HepG2 (cell line): ENCODE results near the gene CALR. TPM values are rescaled to one million over a fixed set of nuclear protein-coding genes. Genes with fewer than 3 reads are reported as not detected.

Experiments used
- CCDC6 ChIP-seq: sonication (generic); formaldehyde crosslinking; IDR thresholded peaks from 2 replicates; pipeline ENCODE4 v1.8.1; 2022; ENCODE audit warnings: mild to moderate bottlenecking, missing genetic modification reagents, moderate library complexity
- DMAP1 ChIP-seq: IDR thresholded peaks from 2 replicates; pipeline ENCODE4 v1.6.1; 2016
- DR1 ChIP-seq: sonication (generic); formaldehyde crosslinking; IDR thresholded peaks from 2 replicates; pipeline ENCODE4 v1.8.0; 2021; ENCODE audit warnings: mild to moderate bottlenecking, missing genetic modification reagents, inconsistent platforms
- HMG20A ChIP-seq: IDR thresholded peaks from 2 replicates; pipeline ENCODE4 v1.6.1; 2016; ENCODE audit warnings: borderline replicate concordance
- KDM4B ChIP-seq: sonication (generic); formaldehyde crosslinking; IDR thresholded peaks from 2 replicates; pipeline ENCODE4 v1.4.0; 2020; ENCODE audit warnings: missing genetic modification reagents
- MAF1 ChIP-seq: sonication (generic); formaldehyde crosslinking; IDR thresholded peaks from 2 replicates; pipeline ENCODE4 v1.5.0; 2020; ENCODE audit warnings: missing genetic modification reagents, borderline replicate concordance
- MAZ ChIP-seq, 2 experiments: sonication (generic) in 1 of 2; formaldehyde crosslinking in 1 of 2; IDR thresholded peaks; 2 replicates each; pipeline versions ENCODE4 v1.5.0 to v1.6.1; 2012 to 2020; ENCODE audit warnings: low read depth in 2 of 2, mild to moderate bottlenecking in 2 of 2, borderline replicate concordance in 1 of 2, improper control_type of control experiment in 1 of 2, low read length in 1 of 2, missing genetic modification reagents in 1 of 2, moderate library complexity in 1 of 2
- NRL ChIP-seq: sonication (generic); formaldehyde crosslinking; IDR thresholded peaks from 2 replicates; pipeline ENCODE4 v1.5.0; 2020; ENCODE audit warnings: missing genetic modification reagents, mild to moderate bottlenecking, moderate library complexity, borderline replicate concordance
- PHB2 ChIP-seq: fragments of 450-650 bp; IDR thresholded peaks from 2 replicates; pipeline ENCODE4 v1.6.1; 2018; ENCODE audit not compliant: partially characterized antibody
- SAFB2 ChIP-seq: sonication (generic); formaldehyde crosslinking; IDR thresholded peaks from 2 replicates; pipeline ENCODE4 v1.5.1; 2020; ENCODE audit warnings: missing genetic modification reagents, low read depth, mild to moderate bottlenecking, borderline replicate concordance
- SAP130 ChIP-seq: IDR thresholded peaks from 2 replicates; pipeline ENCODE4 v1.6.1; 2016; ENCODE audit warnings: low read depth
- TAF15 ChIP-seq: fragments of 200-400 bp; formaldehyde crosslinking; IDR thresholded peaks from one replicate; pipeline ENCODE4 v1.6.1; 2018; ENCODE audit warnings: mild to moderate bottlenecking, low read depth, low read length; ENCODE audit not compliant: poor library complexity, severe bottlenecking
- ZFP82 ChIP-seq: sonication (generic); formaldehyde crosslinking; IDR thresholded peaks from 2 replicates; pipeline ENCODE4 v1.5.1; 2020; ENCODE audit warnings: mild to moderate bottlenecking, missing genetic modification reagents, borderline replicate concordance
- ZMAT3 ChIP-seq: sonication (generic); formaldehyde crosslinking; conservative IDR thresholded peaks from 2 replicates; pipeline ENCODE4 v1.7.0; 2021; ENCODE audit warnings: missing genetic modification reagents
- ZMYM4 ChIP-seq: sonication (generic); formaldehyde crosslinking; IDR thresholded peaks from 2 replicates; pipeline ENCODE4 v1.8.1; 2023; ENCODE audit warnings: mild to moderate bottlenecking, missing genetic modification reagents
- ZNF558 ChIP-seq: sonication (generic); formaldehyde crosslinking; IDR thresholded peaks from 2 replicates; pipeline ENCODE4 v1.9.0; 2022; ENCODE audit warnings: mild to moderate bottlenecking, missing genetic modification reagents, borderline replicate concordance
- polyA plus RNA-seq, 8 experiments: library from polyadenylated mRNA; depleted of rRNA in 3 of 8; stranded (reverse) in 7 of 8; unstranded in 1 of 8; fragments of >200 nt; fragmentation: Illumina TruSeq in 4 of 8; extraction: Trizol in 4 of 8; gene quantifications; 2 replicates each; pipeline versions ENCODE4 v1.2.1 to v1.2.3, GENCODE V29; 2011 to 2016; ENCODE audit warnings: low read depth in 4 of 8, missing spikeins in 1 of 8, mixed read lengths in 1 of 8; ENCODE audit not compliant: insufficient read depth in 1 of 8
- total RNA-seq, 5 experiments: library from RNA; depleted of rRNA; stranded (reverse); fragments of >200 nt; fragmentation: Illumina TruSeq; extraction: Trizol; gene quantifications; 2 replicates each; pipeline ENCODE4 v1.2.3, GENCODE V29; 2016; ENCODE audit warnings: low read depth in 1 of 5
- TF ChIP-seq, protein P1 (sequence below): sonication (generic); formaldehyde crosslinking; IDR thresholded peaks from 2 replicates; pipeline ENCODE4 v1.5.0; 2020; ENCODE audit warnings: mild to moderate bottlenecking, missing genetic modification reagents
- TF ChIP-seq, protein P2 (sequence below): IDR thresholded peaks from 2 replicates; pipeline ENCODE4 v1.4.0; 2020; ENCODE audit warnings: mild to moderate bottlenecking, missing genetic modification reagents
- TF ChIP-seq, protein P3 (sequence below): sonication (generic); formaldehyde crosslinking; IDR thresholded peaks from 2 replicates; pipeline ENCODE4 v1.4.0; 2020; ENCODE audit warnings: missing genetic modification reagents

CALR gene
- total and polyA plus RNA-seq, 2 of the 13 experiments (the other 11 are each of a cell fraction or from before 2014, with no cell fraction given): 898 to 934 TPM

DNA sequence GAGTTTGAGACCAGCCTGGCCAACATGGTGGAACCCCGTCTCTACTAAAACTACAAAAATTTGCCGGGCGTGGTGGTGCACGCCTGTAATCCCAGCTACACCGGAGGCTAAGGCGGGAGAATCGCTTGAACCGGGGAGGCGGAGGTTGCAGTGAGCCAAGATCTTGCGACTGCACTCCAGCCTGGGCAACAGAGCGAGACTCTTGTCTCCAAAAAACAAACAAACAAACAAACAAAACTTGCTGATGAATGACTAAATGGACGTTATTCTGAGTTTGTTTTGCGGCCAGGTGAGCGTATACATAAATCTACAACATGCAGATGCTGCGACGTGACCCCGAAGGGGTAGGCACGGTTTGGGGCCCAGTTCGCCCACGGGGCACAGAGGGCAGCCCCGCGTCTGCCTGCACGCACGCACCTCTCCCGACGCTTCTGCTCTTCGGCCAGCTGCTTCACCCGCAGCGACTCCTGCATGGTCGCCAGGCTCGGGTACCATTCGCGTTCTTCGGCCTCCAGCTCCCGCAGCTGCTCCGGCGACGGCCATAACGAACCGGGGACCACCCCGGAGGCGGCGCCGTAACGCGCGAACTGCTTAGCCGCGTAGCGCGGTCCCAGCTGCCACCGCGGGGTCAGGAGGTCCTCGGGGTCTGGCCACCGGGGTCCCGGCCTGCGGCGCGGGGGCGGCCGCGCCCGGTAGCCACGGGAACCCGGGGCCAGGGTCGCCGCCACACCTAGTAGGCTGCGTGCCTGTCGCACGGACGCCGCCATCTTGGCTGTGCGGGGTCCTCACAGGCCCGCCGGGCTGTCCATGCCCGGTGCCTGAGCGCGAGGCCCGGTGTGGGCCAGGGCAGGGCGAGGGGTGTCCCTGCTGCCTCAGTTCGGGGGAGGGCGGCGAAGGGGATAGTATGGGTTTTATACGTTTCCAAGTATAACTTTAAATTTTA is 18.3 kb downstream of the CALR start, which contains the start of gene GADD45GIP1 (continued):
- TF ChIP-seq, protein P1, sequence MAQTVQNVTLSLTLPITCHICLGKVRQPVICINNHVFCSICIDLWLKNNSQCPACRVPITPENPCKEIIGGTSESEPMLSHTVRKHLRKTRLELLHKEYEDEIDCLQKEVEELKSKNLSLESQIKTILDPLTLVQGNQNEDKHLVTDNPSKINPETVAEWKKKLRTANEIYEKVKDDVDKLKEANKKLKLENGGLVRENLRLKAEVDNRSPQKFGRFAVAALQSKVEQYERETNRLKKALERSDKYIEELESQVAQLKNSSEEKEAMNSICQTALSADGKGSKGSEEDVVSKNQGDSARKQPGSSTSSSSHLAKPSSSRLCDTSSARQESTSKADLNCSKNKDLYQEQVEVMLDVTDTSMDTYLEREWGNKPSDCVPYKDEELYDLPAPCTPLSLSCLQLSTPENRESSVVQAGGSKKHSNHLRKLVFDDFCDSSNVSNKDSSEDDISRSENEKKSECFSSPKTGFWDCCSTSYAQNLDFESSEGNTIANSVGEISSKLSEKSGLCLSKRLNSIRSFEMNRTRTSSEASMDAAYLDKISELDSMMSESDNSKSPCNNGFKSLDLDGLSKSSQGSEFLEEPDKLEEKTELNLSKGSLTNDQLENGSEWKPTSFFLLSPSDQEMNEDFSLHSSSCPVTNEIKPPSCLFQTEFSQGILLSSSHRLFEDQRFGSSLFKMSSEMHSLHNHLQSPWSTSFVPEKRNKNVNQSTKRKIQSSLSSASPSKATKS: peak; percentile 70; the same call in 1 of the 2 replicates
- TF ChIP-seq ZFP82 (CRISPR knock-in tag) (0 out of 2 replicates have a peak, but pooled peaks have one; percentile 63), CCDC6 (CRISPR knock-in tag) (0 out of 2 replicates have a peak, but pooled peaks have one; percentile 9), ZMAT3 (CRISPR knock-in tag) (peak; percentile 77; the same call in 1 of the 2 replicates), HMG20A (CRISPR knock-in tag) (no peak), SAFB2 (CRISPR knock-in tag) (peak; percentile 23; the same call in 1 of the 2 replicates), DMAP1 (peak; percentile 47; the same call in 1 of the 2 replicates), ZMYM4 (CRISPR knock-in tag) (0 out of 2 replicates have a peak, but pooled peaks have one; percentile 8), KDM4B (CRISPR knock-in tag) (no peak), PHB2 (no peak), NRL (CRISPR knock-in tag) (peak; percentile 65), SAP130 (CRISPR knock-in tag) (peak; percentile 88), ZNF558 (CRISPR knock-in tag) (no peak; the same call in 1 of the 2 replicates), TAF15 (no peak), DR1 (peak; percentile 26; the same call in 1 of the 2 replicates), MAF1 (no peak), MAZ (IDR thresholded peaks at IDR 0.05; ENCODE audit: borderline replicate concordance, low read depth, low read length) (no peak), MAZ (CRISPR knock-in tag; IDR thresholded peaks at IDR 0.05; ENCODE audit: low read depth) (no peak; the same call in 1 of the 2 replicates)
- TF ChIP-seq, protein P2, sequence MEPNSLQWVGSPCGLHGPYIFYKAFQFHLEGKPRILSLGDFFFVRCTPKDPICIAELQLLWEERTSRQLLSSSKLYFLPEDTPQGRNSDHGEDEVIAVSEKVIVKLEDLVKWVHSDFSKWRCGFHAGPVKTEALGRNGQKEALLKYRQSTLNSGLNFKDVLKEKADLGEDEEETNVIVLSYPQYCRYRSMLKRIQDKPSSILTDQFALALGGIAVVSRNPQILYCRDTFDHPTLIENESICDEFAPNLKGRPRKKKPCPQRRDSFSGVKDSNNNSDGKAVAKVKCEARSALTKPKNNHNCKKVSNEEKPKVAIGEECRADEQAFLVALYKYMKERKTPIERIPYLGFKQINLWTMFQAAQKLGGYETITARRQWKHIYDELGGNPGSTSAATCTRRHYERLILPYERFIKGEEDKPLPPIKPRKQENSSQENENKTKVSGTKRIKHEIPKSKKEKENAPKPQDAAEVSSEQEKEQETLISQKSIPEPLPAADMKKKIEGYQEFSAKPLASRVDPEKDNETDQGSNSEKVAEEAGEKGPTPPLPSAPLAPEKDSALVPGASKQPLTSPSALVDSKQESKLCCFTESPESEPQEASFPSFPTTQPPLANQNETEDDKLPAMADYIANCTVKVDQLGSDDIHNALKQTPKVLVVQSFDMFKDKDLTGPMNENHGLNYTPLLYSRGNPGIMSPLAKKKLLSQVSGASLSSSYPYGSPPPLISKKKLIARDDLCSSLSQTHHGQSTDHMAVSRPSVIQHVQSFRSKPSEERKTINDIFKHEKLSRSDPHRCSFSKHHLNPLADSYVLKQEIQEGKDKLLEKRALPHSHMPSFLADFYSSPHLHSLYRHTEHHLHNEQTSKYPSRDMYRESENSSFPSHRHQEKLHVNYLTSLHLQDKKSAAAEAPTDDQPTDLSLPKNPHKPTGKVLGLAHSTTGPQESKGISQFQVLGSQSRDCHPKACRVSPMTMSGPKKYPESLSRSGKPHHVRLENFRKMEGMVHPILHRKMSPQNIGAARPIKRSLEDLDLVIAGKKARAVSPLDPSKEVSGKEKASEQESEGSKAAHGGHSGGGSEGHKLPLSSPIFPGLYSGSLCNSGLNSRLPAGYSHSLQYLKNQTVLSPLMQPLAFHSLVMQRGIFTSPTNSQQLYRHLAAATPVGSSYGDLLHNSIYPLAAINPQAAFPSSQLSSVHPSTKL (CRISPR knock-in tag): 0 out of 2 replicates have a peak, but pooled peaks have one; percentile 12
- TF ChIP-seq, protein P3, sequence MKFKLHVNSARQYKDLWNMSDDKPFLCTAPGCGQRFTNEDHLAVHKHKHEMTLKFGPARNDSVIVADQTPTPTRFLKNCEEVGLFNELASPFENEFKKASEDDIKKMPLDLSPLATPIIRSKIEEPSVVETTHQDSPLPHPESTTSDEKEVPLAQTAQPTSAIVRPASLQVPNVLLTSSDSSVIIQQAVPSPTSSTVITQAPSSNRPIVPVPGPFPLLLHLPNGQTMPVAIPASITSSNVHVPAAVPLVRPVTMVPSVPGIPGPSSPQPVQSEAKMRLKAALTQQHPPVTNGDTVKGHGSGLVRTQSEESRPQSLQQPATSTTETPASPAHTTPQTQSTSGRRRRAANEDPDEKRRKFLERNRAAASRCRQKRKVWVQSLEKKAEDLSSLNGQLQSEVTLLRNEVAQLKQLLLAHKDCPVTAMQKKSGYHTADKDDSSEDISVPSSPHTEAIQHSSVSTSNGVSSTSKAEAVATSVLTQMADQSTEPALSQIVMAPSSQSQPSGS (CRISPR knock-in tag): peak; percentile 18; the same call in 1 of the 2 replicates
